Stimulated activated CD8-positive, alpha-beta memory T cell treated with anti-CD3 and anti-CD28 coated beads, Interleukin-4, amount 100 ng/mL, for 48 hours (primary cell): ENCODE measurements around the gene EGR2.

Source experiments
- DNase-seq: peaks from one replicate; pipeline ENCODE4 v3.0.0-alpha.2; 2020

Gene EGR2

DNA sequence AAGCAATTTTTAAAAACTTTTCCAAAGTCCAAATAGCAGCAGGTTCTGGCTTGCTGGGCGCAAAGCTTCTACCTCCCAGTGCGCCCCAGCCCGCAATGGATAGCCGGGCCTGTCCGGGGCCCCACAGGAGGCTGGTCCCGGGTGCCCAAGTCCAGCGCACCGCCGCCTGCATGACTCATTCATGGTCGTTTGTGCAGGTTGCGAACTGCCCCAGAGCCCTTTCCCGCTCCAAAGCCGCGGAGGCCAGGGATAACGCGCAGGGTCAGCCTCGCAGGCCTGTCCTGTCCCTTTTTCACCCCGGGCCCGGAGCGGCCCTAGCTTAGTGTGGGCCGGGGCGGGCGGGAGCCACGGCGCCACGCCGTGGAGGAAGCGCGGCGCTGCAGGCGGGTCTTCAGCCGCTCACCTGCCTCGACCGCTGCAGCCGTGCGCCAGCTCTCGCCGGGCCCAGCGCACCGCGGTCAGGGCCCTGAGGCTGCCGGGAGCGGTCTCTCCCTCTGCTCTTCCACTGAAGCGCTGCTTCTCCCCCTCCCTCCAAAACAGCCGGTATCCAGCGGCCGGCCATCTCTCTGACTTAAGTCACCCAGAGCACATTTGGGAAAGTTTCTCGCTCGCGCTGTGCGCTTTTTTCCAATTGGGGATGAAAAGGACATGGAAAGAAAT lies 1.7 kb upstream of the EGR2 start:
- DNase-seq = peak; percentile 78

DNA sequence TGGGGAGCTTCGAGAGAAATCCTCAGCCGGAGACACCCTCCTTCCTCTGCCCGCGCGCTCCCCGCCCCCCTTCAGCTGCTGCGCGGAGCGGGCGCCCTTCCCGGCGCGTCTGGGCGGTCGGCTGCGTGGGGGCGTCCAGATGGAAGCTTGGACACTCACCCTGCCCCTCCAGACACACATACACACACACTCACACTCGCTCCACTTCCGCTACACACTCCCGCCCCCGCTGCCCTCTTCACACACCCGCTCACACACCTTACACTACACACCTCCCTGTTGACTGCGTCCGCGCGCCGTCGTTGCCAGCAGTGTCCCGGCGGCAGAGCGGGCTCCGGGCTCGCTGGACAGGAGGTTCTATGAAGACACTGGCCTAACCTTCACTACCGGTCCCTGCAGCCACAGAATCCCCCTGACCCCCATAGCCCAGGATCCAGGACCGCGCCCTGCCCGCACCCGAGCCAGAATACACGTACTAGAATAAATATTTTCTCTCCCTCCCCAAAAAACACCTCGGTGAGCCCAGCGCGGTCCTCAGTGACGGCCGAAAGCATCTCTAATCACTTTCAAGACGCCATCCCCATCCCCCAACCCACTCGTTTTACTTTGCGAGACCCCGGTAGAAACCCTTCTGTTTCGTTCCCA lies 1.1 kb upstream of the EGR2 start:
- DNase-seq = peak; percentile 76

DNA sequence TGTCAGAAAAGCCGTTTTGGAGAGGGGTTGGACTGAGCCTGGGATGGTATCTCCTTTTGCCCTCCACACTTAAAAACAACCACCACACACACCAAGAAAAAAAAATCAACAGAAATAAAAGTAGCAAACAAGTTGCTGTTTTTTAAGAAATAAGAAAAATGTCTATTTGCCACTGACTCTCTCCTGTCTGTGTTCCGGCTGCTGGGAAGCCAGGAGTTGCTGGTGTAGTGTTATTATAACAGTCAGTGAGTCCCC lies 163 bp downstream of the EGR2 start:
- no peak for DNase-seq

DNA sequence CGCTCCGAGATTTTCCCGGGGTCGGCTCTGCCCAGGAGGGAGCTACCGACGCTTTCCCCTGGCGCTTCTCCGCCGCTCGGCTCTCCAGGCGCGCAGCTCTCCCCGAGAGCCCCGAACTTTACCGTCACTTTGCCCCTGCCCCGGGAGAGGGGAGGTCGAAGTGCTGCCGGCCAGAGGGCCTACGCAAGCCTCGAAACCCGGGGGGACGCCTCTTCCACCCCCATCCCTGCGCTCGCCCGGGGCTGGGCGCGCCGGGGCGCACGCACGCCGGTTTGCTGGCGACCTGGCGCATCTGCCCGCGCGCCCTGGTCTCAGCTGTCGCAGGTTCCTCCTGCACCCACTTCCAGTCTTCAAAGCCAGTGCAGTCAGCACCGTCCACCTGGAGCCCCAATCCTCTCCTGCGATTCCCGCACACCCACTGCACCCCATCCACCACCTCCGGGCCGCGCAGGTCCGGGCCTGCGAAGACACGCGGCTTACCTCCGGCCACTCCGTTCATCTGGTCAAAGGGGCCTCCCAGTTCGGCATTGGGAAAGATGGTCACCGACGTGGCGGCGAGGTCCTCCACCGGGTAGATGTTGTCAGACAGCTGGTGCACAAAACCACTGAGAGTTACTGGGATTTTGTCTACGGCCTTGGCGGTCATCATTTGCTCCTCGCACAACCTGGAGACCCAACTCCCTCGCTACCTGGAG lies 638 bp downstream of the EGR2 start:
- peak; percentile 50 for DNase-seq

DNA sequence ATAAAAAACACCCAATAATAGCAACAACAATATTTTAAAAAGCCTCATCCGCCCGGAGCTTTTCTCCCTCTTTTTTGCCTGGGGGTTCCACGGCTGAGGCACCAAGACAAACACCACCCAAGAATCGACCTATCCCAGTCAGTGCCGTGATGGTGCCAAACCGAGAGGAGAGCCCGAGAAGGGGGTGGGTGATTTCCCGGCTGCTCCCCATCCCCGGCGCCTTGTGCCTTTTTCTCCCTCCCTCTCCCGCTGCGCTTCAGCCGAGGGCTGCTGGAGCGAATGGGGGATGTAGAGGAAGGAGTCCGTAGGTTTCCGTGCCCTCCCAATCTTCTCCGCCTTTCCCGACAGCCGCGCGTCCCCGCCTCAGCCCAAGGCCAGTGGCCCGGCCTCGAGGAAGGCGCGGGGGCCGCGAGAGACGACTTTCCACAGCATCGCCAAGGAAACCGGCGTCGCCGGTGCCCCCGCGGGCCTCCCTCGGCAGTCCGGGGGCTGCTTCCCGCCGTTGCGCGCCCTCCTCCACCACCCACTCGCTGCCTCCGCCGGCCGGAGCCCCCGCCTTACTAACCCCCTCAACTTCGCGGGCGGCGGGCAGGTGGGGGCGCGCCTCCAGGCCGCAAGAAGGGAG lies 1.3 kb downstream of the EGR2 start:
- no peak for DNase-seq

DNA sequence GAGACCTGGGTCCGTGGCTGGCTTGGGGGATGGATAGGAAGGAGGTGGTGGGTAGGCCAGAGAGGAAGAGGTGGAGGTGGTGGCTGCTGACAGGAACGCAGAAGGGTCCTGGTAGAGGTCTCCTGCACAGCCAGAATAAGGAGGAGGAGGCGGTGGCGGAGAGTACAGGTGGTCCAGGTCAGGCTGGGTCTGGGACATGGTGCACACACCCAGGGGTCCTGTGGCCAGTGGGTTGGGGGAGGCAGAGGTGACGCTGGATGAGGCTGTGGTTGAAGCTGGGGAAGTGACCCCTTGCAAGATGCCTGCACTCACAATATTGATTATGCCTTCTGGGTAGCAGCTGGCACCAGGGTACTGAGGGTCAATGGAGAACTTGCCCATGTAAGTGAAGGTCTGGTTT lies 2.2 kb downstream of the EGR2 start:
- DNase-seq = peak; percentile 35

DNA sequence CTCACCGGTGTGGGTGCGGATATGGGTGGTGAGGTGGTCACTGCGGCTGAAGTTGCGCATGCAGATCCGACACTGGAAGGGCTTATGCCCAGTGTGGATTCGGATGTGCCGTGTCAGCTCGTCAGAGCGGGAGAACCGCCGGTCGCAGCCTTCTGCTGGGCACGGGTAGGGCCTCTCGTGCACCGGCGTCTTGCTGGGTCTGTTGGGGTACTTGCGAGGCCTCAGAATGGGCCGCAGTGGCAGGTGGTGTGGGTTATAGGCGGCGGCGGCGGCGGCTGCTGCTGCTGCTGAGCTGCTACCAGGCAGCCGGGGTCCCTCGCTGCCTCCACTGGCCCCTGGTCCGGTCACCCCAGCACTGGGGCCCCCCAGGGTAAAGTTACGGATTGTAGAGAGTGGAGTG lies 2.7 kb downstream of the EGR2 start:
- no peak for DNase-seq

DNA sequence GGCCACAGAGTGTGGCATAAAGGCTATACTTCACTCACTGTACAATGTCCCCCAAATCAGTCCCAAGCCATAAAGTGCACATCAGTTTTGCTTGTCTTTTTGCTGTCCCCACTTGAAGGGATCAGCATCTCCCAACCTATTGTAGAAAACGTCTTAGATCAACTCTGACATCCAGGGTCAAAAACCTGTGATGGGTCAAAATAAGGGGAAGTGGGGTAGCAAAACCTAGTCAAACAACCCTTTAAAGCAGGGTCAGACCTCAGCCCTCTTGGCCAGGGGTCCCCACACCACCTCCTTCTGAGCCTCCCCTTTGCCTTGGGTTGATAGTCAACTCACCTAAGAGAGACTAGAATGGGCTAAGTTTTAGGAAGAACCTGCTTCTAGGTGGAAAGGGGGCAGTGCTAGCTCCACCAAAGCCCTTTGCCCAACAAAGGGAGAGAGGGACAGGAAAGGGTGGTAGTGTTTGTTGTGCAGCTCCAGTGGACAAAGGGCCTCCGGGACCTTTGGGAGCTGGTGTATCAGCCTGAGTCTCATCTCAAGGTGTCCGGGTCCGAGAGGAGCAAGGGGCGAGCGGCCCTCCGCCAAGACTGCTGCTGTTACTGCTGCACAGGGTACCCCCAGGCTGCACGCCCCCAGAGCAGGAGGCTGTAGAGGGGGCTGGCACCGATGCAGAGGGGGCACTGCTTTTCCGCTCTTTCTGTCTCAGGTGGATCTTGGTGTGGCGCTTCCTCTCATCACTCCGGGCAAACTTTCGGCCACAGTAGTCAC lies 3.3 kb downstream of the EGR2 start:
- no peak for DNase-seq

DNA sequence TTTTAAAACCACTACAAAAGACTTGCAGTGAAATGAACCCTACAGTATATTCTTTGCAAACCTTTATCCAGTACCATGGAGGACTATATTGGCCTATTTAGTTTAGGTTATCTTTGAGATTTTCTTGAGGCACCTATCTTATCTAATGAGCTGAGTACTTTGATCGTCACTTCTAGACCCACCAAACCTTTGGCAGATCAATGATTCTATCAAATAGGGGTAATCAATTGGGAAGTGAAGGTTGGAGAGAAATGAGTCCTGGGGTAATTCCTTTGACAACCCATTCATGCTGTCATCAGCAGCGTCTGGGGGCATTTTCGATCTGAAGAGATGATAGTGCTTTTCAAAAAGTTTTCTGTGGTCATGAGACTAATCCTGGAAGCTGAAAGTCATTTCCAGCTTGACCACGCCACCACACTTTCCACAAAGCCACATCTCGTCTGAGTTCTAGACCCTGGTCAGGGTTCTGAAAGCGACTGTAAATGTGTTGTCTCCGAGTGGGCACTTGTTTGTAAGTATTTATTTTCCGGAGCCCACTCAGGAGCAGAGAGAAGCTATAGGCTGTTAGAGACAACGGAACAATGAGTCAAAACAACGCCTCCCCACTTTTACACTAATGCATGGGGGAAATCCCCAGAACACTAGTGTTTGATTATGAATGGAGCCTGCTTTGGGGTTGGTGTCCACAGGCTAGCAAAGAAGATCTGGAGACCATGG lies 4.8 kb downstream of the EGR2 start:
- peak; percentile 89 for DNase-seq

DNA sequence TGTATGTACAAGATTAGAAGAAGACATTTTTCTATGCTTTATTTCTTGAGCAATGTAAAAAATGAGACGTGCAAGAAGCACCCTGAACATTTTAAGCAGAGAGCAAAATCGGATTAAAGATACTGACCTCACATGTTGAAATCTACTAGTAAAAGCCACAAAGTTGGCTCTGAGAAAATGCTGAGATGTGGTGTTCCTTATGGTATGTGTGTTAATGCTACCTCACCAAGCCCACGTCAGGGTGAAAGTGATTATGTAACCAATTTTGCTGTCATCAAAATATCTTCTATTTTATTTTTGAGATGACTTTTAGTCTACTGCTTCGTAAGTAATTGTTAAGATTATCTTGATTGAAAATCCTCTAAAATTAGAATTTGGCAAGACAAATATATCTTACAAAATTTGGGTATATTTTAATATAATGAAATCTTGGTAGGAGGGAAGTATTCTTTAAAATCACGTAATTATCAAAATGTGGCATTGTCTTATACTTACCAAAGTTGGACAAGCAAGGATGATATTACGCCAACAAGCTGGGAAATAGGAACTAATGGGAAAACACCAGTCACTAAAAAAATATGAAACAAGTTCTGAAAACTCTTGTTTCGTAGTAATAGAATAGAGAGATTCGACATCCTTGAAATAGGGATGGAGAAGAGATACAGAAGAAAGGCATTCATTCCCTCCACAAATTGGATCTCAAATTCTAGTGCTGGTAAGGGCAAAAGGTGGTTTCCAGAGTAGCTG lies 5.8 kb downstream of the EGR2 start:
- DNase-seq = no peak

DNA sequence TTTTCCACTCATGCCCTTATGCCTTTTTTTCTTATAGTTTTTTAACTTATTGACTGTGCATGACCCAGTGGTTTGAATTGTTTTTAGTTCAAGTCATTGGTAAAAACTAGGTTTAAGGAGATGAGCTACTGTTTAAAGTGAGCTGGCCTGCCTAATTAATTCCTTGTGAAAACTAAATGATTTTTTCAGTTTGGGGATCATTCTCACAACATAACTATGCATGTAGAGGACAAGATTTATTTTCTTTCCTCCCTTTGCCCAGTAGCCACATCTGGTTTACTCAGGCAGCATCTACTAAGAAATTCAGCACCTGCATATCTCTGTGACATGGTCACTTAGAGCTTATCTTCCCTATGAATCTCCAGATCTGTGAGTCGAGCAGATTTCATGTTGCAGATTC lies 9.9 kb downstream of the EGR2 start:
- no peak for DNase-seq

DNA sequence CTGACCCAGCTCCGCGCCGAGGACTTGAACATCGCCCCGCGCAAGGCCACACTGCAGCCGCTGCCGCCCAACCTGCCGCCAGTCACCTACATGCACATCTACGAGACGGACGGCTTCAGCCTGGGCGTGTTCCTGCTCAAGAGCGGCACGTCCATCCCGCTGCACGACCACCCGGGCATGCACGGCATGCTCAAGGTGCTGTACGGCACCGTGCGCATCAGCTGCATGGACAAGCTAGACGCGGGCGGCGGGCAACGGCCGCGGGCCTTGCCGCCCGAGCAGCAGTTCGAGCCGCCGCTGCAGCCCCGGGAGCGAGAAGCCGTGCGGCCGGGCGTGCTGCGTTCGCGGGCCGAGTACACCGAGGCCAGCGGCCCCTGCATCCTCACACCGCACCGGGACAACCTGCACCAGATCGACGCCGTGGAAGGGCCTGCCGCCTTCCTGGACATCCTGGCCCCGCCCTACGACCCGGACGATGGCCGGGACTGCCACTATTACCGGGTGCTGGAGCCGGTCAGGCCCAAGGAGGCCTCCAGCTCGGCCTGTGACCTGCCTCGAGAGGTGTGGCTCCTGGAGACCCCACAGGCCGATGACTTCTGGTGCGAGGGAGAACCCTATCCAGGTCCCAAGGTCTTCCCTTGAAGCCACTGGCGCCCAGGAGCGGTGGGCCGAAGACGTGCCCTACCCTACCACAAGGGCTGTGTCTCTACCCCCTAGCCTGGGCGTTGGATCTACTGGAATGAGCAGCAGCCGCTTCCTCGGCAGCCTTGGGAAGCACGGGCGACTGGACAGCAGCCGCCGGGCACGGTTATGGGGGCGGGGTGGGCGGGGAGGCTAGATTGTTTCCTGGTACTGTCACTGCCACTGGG lies 10.7 kb downstream of the EGR2 start:
- peak; percentile 44 for DNase-seq

DNA sequence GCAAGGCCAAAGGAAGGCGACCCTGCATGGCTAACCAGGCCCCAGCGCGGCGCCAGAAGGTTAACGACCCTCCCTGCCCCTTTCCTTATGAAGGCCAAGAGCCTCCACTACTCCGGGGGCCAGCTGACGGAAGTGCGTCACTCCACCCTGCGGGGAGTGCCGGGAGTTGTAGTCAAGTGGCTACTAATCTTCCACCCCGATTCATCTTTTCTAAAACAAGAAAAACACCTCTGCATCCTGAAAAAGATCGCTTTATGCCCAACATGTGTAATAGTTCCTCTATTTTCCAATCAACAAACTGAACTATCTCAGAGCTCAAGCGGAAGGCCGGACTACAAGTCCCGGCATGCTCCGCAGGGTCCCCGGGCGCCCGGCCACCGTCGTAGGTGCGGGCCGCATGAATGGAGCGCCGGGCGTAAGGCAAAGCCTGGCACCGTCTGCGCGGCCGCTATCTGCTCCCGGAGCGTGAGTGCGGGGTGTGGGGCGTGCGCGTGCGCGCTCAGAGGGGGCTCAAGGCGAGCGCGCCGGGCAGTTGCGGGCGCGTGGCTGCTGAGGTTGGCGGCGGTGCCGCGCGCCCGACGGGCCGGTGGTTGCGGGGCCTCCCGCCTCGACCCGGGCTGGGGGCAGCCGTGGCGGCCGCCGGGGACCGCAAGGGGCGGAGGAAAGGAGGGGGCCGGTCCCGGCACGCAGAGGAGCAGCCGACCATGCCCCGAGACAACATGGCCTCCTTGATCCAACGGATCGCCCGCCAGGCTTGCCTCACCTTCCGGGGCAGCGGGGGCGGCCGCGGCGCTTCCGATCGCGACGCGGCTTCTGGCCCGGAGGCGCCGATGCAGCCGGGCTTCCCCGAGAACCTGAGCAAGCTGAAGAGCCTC lies 11.6 kb downstream of the EGR2 start, which contains the start of gene ADO:
Gene ADO (plus strand): TSS at position 365 of the 875 bp plus-strand sequence. CDS start 340 bp downstream, at position 705.
- peak; percentile 85 for DNase-seq

DNA sequence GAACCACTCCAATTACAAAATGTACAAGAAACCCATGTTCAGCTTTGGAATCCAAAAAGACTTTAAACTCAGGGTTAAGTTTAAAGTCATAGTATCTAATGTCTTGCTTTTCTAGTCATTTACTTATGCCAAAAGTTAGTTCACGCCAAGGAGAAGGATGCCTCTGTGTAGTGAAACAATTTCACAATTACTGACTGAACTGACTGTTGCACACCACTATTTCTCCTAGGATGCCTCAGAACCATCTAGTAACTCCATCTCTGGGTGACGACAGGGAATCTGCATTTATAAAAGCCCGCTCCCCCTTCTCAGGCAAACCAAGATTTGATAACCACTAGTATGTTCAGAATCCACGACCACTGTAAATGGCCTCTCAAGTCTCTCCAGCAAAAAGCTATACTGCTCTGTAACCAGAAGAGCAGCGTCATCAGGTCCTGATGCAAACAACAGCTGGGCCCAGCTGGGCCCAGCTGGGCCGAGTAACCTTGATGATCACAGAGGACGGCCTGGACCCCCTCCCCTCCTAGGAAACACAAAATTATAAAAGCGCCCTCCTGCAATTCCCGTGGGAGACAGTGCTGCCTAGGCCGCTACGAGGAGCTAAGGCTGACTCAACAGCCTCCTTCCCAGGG lies 12.3 kb downstream of the EGR2 start:
- DNase-seq = no peak

DNA sequence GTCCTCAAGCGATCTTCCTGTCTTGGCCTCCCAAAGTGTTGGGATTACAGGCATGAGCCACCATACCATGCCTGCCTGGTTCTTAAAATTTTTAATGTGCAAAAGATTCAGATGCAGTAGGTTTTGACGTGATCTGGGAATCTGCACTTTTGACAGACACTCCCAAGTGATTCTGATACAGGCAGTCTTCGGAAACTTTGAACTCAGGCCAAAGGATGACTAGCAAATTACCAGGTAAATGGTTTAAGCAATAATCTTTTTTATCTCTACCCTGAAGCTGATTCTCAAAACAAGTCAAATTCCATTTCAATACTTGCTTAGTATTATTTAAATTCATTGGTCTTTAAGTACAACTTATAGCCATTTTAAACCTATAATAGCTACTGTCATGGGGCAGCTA lies 14.3 kb downstream of the EGR2 start:
- no peak for DNase-seq

DNA sequence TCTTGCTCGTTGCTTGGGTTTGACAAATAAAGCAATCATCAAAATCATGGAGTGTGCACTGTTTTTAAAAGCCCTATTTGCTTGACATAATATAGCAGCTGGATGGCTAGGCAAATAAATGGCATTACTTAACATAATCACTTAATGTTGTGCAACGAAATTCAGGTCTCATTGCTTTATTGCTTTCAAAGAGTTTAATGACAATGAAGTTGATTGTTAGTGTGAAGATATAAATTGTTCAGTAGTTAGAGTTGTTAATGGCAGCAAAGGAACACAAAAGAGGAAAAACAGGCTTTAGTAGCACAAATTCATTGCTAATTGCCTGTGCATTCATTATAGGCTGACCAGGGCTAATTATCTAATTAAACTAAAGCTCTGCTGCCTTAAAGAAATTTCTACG lies 19.3 kb downstream of the EGR2 start:
- no peak for DNase-seq

DNA sequence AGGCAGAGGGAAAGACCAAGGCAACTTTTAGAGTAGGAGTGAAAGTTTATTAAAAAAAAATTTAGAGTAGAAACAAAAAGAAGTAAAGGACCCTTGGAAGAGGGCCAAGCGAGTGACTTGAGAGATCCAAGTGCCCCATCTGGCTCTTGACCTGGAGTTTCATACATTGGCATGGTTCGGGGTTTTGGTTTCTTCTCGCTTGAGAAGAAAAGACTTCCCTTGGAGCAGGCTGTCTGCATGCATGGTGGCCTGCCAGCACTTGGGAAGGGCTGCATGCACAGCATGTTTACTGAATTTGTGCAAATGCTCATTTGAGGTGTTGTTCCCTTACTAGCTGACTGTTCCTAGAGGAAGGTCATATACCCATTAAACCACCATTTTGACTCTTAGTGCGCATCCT lies 20.4 kb downstream of the EGR2 start:
- no peak for DNase-seq

DNA sequence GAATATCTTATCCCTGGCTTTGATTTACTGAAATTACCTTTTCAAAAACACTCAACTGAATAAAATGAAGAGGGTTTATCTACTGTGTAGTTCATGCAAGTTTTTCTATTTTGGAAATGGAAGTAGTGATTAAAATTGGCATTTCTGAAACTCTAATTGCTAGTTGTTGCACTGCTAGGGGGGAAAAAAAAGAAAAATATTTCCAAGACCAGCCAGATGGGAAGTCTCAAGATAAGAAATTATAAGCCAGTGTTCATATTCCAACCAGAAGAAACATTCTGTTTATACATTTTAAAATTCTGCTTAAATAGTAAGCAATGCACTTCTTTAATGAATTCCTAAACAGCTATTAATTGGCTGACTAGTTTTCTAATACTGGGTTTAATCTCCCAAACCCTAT lies 21.1 kb downstream of the EGR2 start:
- DNase-seq = no peak

DNA sequence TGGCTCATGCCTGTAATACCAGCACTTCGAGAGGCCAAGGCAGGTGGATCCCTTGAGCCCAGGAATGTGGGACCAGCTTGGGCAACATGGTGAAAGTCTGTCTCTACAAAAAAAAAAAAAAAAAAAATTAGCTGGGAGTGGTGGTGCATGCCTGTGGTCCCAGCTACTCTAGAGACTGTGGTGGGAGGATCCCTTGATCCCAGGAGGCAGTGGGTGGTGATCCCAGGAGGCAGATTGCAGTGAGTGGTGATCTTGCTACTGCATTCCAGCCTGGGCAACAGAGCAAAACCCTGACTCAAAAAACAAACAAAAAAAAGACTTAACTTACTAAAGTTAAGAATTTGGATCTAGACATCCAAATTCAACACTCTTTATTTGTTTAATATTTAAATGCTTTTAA lies 21.9 kb downstream of the EGR2 start:
- DNase-seq = no peak
